SK-N-SH (cell line): ENCODE results near the gene MATK. TPM values are rescaled to one million over a fixed set of nuclear protein-coding genes. Genes with fewer than 3 reads are reported as not detected.

ENCODE experiments used
- CTCF ChIA-PET: fragments of 300-600, 350-600 bp; formaldehyde crosslinking; extraction: SDS; loops from one replicate; lab custom pipeline; 2021; lab: Yijun Ruan, JAX
- POLR2A ChIA-PET: fragments of 350-600 bp; sonication (Branson Sonifier 250); formaldehyde crosslinking; extraction: SDS; loops from one replicate; lab custom pipeline; 2020; ENCODE audit warnings: antibody characterized with exemption, inconsistent platforms; lab: Yijun Ruan, JAX
- DNase-seq: peaks from one replicate; pipeline ENCODE4 v3.0.0; 2012
- H2AFZ ChIP-seq: fragments of 200-600 bp; sonication (generic); 2 replicates; pipeline ENCODE4 v1.8.1; 2016; ENCODE audit warnings: antibody characterized with exemption, mild to moderate bottlenecking, low read depth
- H3F3A ChIP-seq: fragments of 200-600 bp; sonication (generic); replicated peaks from 2 replicates; pipeline ENCODE3; 2016; ENCODE audit warnings: antibody characterized with exemption, mild to moderate bottlenecking; ENCODE audit not compliant: insufficient read depth
- H3K27ac ChIP-seq, 2 experiments: fragments of 200-500 bp in 1 of 2; fragments of 200-600 bp in 1 of 2; sonication (Bioruptor generic) in 1 of 2; sonication (generic), shearing (Covaris generic) in 1 of 2; 2 replicates each; pipeline versions ENCODE4 v1.5.1 to v1.6.1; 2014 to 2016; ENCODE audit warnings: low read depth in 2 of 2, inconsistent platforms in 1 of 2, low read length in 1 of 2, mild to moderate bottlenecking in 1 of 2, mixed read lengths in 1 of 2
- H3K27me3 ChIP-seq: fragments of 200-600 bp; sonication (generic), shearing (Covaris generic); 2 replicates; pipeline ENCODE4 v1.6.1; 2016; ENCODE audit warnings: mixed run types; ENCODE audit not compliant: insufficient read depth
- H3K36me3 ChIP-seq, 2 experiments: fragments of 200-500 bp in 1 of 2; fragments of 200-600 bp in 1 of 2; sonication (Bioruptor generic) in 1 of 2; sonication (generic) in 1 of 2; replicated peaks in 1 of 2; 2 replicates each; pipeline versions ENCODE3 to v1.5.1; 2014 to 2016; ENCODE audit warnings: low read length in 1 of 2, mild to moderate bottlenecking in 1 of 2; ENCODE audit not compliant: insufficient read depth in 2 of 2, control insufficient read depth in 1 of 2
- H3K4me1 ChIP-seq, 2 experiments: fragments of 200-500 bp in 1 of 2; fragments of 200-600 bp in 1 of 2; sonication (Bioruptor generic) in 1 of 2; sonication (generic), shearing (Covaris generic) in 1 of 2; 2 replicates each; pipeline versions ENCODE4 v1.5.1 to v1.6.1; 2014 to 2016; ENCODE audit warnings: low read depth in 1 of 2, low read length in 1 of 2, mixed run types in 1 of 2; ENCODE audit not compliant: insufficient read depth in 2 of 2, control insufficient read depth in 1 of 2
- H3K4me2 ChIP-seq: fragments of 200-600 bp; sonication (generic), shearing (Covaris generic); 2 replicates; pipeline ENCODE4 v1.6.1; 2017; ENCODE audit warnings: mixed run types
- H3K4me3 ChIP-seq, 2 experiments: fragments of 200-500 bp in 1 of 2; fragments of 200-600 bp in 1 of 2; sonication (Bioruptor generic) in 1 of 2; sonication (generic), shearing (Covaris generic) in 1 of 2; 2 replicates each; pipeline versions ENCODE4 v1.5.1 to v1.8.1; 2014 to 2016; ENCODE audit warnings: low read depth in 2 of 2, inconsistent platforms in 1 of 2, low read length in 1 of 2, mild to moderate bottlenecking in 1 of 2, mixed read lengths in 1 of 2, moderate library complexity in 1 of 2
- H3K79me2 ChIP-seq: fragments of 200-600 bp; sonication (generic); 2 replicates; pipeline ENCODE4 v1.8.1; 2017; ENCODE audit warnings: mild to moderate bottlenecking; ENCODE audit not compliant: insufficient read depth
- H3K9ac ChIP-seq: fragments of 200-600 bp; sonication (generic); 2 replicates; pipeline ENCODE4 v1.6.1; 2017; ENCODE audit warnings: mixed run types
- H3K9me2 ChIP-seq: fragments of 200-600 bp; sonication (generic); 2 replicates; pipeline ENCODE4 v1.6.1; 2017; ENCODE audit warnings: mixed run types
- H3K9me3 ChIP-seq: fragments of 200-600 bp; sonication (generic); 2 replicates; pipeline ENCODE4 v1.6.1; 2017; ENCODE audit warnings: mixed run types, mild to moderate bottlenecking, moderate library complexity
- H4K20me1 ChIP-seq: fragments of 200-600 bp; sonication (generic); 2 replicates; pipeline ENCODE4 v1.6.1; 2017; ENCODE audit warnings: mild to moderate bottlenecking, mixed run types; ENCODE audit not compliant: insufficient read depth
- CHD2 ChIP-seq: fragments of 150-350 bp; IDR thresholded peaks from 2 replicates; pipeline ENCODE4 v1.6.1; 2018; ENCODE audit warnings: low read length; ENCODE audit not compliant: partially characterized antibody
- ELF1 ChIP-seq: IDR thresholded peaks from 2 replicates; pipeline ENCODE4 v1.4.0; 2012
- EP300 ChIP-seq, 2 experiments: IDR thresholded peaks; 2 replicates each; pipeline versions ENCODE4 v1.4.0 to v1.6.1; 2012; ENCODE audit warnings: borderline replicate concordance in 1 of 2, low read depth in 1 of 2, low read length in 1 of 2
- EZH2phosphoT487 ChIP-seq: fragments of 200-600 bp; sonication (generic); IDR thresholded peaks from 2 replicates; pipeline ENCODE4 v1.6.1; 2017; ENCODE audit warnings: low read depth, mixed run types, mild to moderate bottlenecking, antibody characterized with exemption, moderate library complexity, borderline replicate concordance
- JUND ChIP-seq: IDR thresholded peaks from 2 replicates; pipeline ENCODE4 v1.4.0; 2012
- MAX ChIP-seq: IDR thresholded peaks from 2 replicates; pipeline ENCODE4 v1.4.0; 2012; ENCODE audit warnings: low read depth
- MXI1 ChIP-seq: IDR thresholded peaks from 2 replicates; pipeline ENCODE4 v1.6.1; 2012; ENCODE audit warnings: mild to moderate bottlenecking, low read depth, low read length, improper control_type of control experiment
- NFIC ChIP-seq: IDR thresholded peaks from 2 replicates; pipeline ENCODE4 v1.4.0; 2012; ENCODE audit warnings: borderline replicate concordance
- POLR2AphosphoS5 ChIP-seq: IDR thresholded peaks from 2 replicates; pipeline ENCODE4 v1.6.1; 2012; ENCODE audit warnings: low read depth, low read length
- RAD21 ChIP-seq: IDR thresholded peaks from 2 replicates; pipeline ENCODE4 v1.6.1; 2012; ENCODE audit warnings: mild to moderate bottlenecking, low read length
- RCOR1 ChIP-seq: fragments of 150-350 bp; IDR thresholded peaks from 2 replicates; pipeline ENCODE4 v1.6.1; 2017; ENCODE audit warnings: antibody characterized with exemption, low read length
- REST ChIP-seq: IDR thresholded peaks from 2 replicates; pipeline ENCODE4 v1.6.1; 2012; ENCODE audit warnings: mild to moderate bottlenecking, low read depth, low read length, moderate library complexity
- RFX5 ChIP-seq: IDR thresholded peaks from 2 replicates; pipeline ENCODE4 v1.6.1; 2012; ENCODE audit warnings: mild to moderate bottlenecking, improper control_type of control experiment, low read length
- SMC3 ChIP-seq: IDR thresholded peaks from 2 replicates; pipeline ENCODE4 v1.6.1; 2012; ENCODE audit warnings: low read depth, low read length, improper control_type of control experiment
- TCF12 ChIP-seq: IDR thresholded peaks from 2 replicates; pipeline ENCODE4 v1.4.0; 2012
- USF1 ChIP-seq: IDR thresholded peaks from 2 replicates; pipeline ENCODE4 v1.4.0; 2012; ENCODE audit warnings: low read depth, borderline replicate concordance
- YY1 ChIP-seq: IDR thresholded peaks from 2 replicates; pipeline ENCODE4 v1.4.0; 2012; ENCODE audit warnings: low read depth, mild to moderate bottlenecking
- ZBTB33 ChIP-seq: IDR thresholded peaks from 2 replicates; pipeline ENCODE4 v1.4.0; 2012; ENCODE audit warnings: low read depth, borderline replicate concordance
- WGBS: methylation state at CpG from one replicate; pipeline ENCODE4 v1.1.6; 2017; ENCODE audit warnings: low lambda C conversion rate; 5-methylcytosine and 5-hydroxymethylcytosine counted together
- polyA plus RNA-seq, 3 experiments: library from polyadenylated mRNA; depleted of rRNA; stranded (reverse); fragments of >200 nt; gene quantifications; 2 replicates each; pipeline ENCODE4 v1.2.3, GENCODE V29; 2012

Gene MATK
- polyA plus RNA-seq, 1 of the 3 experiments (the other 2 are of a cell fraction), result not detected

- WGBS, result 64% methylated on average over 8 of the region's 8 CpGs
- no peaks in the 10 kb centered on the region for H3K9me2 ChIP-seq
- CTCF ChIA-PET, result interaction anchor here (1.1 kb wide), 1 partner anchor 31 kb away, joined by 4 read pairs; no protein-coding TSS in a partner anchor
- no peaks in the 10 kb centered on the region for H3K4me1 ChIP-seq
- H3F3A ChIP-seq, result no peaks in the 10 kb centered on the region
- H3K9me3 ChIP-seq, result no peaks in the 10 kb centered on the region
- H3K9ac ChIP-seq, result no peak overlapping the region
- H3K27me3 ChIP-seq, result no peaks in the 10 kb centered on the region
- H3K4me2 ChIP-seq, result no peak overlapping the region
- TF ChIP-seq ELF1 (no peak), MXI1 (no peak), CHD2 (no peak), RCOR1 (no peak), TCF12 (no peak), REST (no peak), POLR2AphosphoS5 (no peak), MAX (no peak), USF1 (no peak), YY1 (no peak), EZH2phosphoT487 (no peak), ZBTB33 (no peak), EP300 (IDR thresholded peaks at IDR 0.05; ENCODE audit: borderline replicate concordance in 1 of 2, low read depth in 1 of 2, low read length in 1 of 2) (no peak), NFIC (no peak), RFX5 (no peak), SMC3 (no peak), RAD21 (no peak), JUND (no peak)
- no peak overlapping the region for H3K27ac ChIP-seq
- no peaks in the 10 kb centered on the region for H3K79me2 ChIP-seq
- H3K36me3 ChIP-seq, result no peaks in the 10 kb centered on the region
- POLR2A ChIA-PET, result no interaction called here
- no peak overlapping the region for H3K4me3 ChIP-seq
- H2AFZ ChIP-seq, result no peak overlapping the region
- no peaks in the 10 kb centered on the region for H4K20me1 ChIP-seq
- DNase-seq, result no peak
Observed at GRCh38 chr19:3817761-3818160, 31.6 kb upstream of the MATK start.
